GM12878 (cell line): Measurements from ENCODE around the gene TCP11.

Source experiments
- CREM ChIP-seq: IDR thresholded peaks from 2 replicates; pipeline ENCODE4 v1.6.1; 2014; ENCODE audit warnings: antibody characterized with exemption, low read depth
- CTCF ChIP-seq, 3 experiments: IDR thresholded peaks in 2 of 3; conservative IDR thresholded peaks in 1 of 3; 2 replicates each; pipeline ENCODE4 v1.5.1; 2011; ENCODE audit warnings: low read depth in 3 of 3, low read length in 3 of 3, mild to moderate bottlenecking in 3 of 3, control low read depth in 2 of 3, moderate library complexity in 2 of 3, inconsistent platforms in 1 of 3, mixed read lengths in 1 of 3; ENCODE audit not compliant: control insufficient read depth in 2 of 3, insufficient read depth in 1 of 3; ENCODE audit errors: extremely low read depth in 1 of 3
- FOXM1 ChIP-seq: IDR thresholded peaks from 2 replicates; pipeline ENCODE4 v1.6.1; 2012; ENCODE audit warnings: low read depth, mild to moderate bottlenecking, inconsistent platforms, low read length, moderate library complexity
- GABPA ChIP-seq: IDR thresholded peaks from 2 replicates; pipeline ENCODE4 v1.6.1; 2014; ENCODE audit warnings: antibody characterized with exemption, low read depth, mild to moderate bottlenecking, inconsistent platforms
- NRF1 ChIP-seq: conservative IDR thresholded peaks from 2 replicates; pipeline ENCODE4 v1.6.1; 2011; ENCODE audit warnings: mild to moderate bottlenecking, low read depth, low read length, improper control_type of control experiment
- REST ChIP-seq: IDR thresholded peaks from 2 replicates; pipeline ENCODE4 v1.6.1; 2012; ENCODE audit warnings: mild to moderate bottlenecking, low read depth, low read length

GRCh38 chr6:35128496-35128895 is 12.6 kb downstream of the TCP11 start:
- TF ChIP-seq CTCF (IDR thresholded peaks at IDR 0.05 in 2 of 3, conservative IDR thresholded peaks at IDR 0.05 in 1 of 3; ENCODE audit: control insufficient read depth in 2 of 3, extremely low read depth in 1 of 3, insufficient read depth in 1 of 3, low read depth in 3 of 3, low read length in 3 of 3) (no peak), REST (no peak), CREM (no peak), NRF1 (no peak), GABPA (no peak), FOXM1 (no peak)
